GM12891 (cell line): Measurements from ENCODE around the gene ANKMY1.
"Not testable (repeated sequence)": the region's sequence is repeated elsewhere in the genome, so short reads cannot be mapped to it uniquely, and the experiment has no call there.

Experiments
- DNase-seq: peaks from one replicate; pipeline ENCODE4 v3.0.0; 2011; ENCODE audit warnings: low spot score; ENCODE audit not compliant: insufficient read length
- FAIRE-seq: peaks from 2 replicates; lab custom pipeline; 2011; peaks lifted over from hg19 to GRCh38; lab: Jason Lieb, UNC
- PAX5 ChIP-seq: IDR thresholded peaks from 2 replicates; pipeline ENCODE4 v1.6.1; 2011; ENCODE audit warnings: low read length, moderate library complexity, mild to moderate bottlenecking; ENCODE audit not compliant: insufficient read depth, severe bottlenecking
- POLR2A ChIP-seq: IDR thresholded peaks from 2 replicates; pipeline ENCODE4 v1.6.1; 2011; ENCODE audit warnings: low read depth, low read length, control low read depth
- POLR2AphosphoS5 ChIP-seq: IDR thresholded peaks from 2 replicates; pipeline ENCODE4 v1.6.1; 2011; ENCODE audit warnings: low read depth, low read length, control low read depth
- POU2F2 ChIP-seq: IDR thresholded peaks from 2 replicates; pipeline ENCODE4 v1.6.1; 2011; ENCODE audit warnings: low read depth, mild to moderate bottlenecking, control low read depth, low read length, moderate library complexity
- SPI1 ChIP-seq: IDR thresholded peaks from 2 replicates; pipeline ENCODE4 v1.6.1; 2011; ENCODE audit warnings: low read depth, low read length, control low read depth
- TAF1 ChIP-seq: IDR thresholded peaks from 2 replicates; pipeline ENCODE4 v1.6.1; 2011; ENCODE audit warnings: low read depth, low read length, control low read depth

Gene ANKMY1

GRCh38 chr2:240522406-240522805, 35.4 kb downstream of the ANKMY1 start:
- DNase-seq: no peak
- peak; percentile 33 for FAIRE-seq
- TF ChIP-seq TAF1 (no peak), PAX5 (no peak), POLR2A (no peak), POLR2AphosphoS5 (no peak), POU2F2 (no peak), SPI1 (no peak)

GRCh38 chr2:240521885-240522284, 35.9 kb downstream of the ANKMY1 start:
- not testable (repeated sequence) for FAIRE-seq, DNase-seq

DNA sequence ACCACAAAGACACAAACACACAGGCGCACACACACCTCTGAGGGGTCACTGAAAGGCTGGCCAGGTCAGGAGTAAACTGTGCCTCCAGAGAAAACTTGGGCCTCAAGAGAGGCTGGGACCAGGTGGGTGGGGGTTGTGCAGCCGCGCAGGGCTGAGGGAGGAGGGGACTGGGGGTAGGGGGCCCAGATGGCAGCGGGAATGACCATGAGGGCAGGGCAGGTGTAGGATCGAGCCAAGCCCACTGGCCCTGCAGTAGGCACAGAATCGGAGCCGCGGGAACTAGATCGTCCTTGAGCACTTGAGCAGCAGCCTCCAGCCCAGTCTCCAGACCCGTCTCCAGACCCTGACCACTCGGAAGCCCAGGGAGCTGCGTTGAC, 36.8 kb downstream of the ANKMY1 start:
- no peak for DNase-seq
- FAIRE-seq: no peak
- TF ChIP-seq PAX5: no peak
- TF ChIP-seq POLR2AphosphoS5: no peak
- no peak for TF ChIP-seq SPI1
- TF ChIP-seq TAF1: no peak
- no peak for TF ChIP-seq POU2F2
- no peak for TF ChIP-seq POLR2A

DNA sequence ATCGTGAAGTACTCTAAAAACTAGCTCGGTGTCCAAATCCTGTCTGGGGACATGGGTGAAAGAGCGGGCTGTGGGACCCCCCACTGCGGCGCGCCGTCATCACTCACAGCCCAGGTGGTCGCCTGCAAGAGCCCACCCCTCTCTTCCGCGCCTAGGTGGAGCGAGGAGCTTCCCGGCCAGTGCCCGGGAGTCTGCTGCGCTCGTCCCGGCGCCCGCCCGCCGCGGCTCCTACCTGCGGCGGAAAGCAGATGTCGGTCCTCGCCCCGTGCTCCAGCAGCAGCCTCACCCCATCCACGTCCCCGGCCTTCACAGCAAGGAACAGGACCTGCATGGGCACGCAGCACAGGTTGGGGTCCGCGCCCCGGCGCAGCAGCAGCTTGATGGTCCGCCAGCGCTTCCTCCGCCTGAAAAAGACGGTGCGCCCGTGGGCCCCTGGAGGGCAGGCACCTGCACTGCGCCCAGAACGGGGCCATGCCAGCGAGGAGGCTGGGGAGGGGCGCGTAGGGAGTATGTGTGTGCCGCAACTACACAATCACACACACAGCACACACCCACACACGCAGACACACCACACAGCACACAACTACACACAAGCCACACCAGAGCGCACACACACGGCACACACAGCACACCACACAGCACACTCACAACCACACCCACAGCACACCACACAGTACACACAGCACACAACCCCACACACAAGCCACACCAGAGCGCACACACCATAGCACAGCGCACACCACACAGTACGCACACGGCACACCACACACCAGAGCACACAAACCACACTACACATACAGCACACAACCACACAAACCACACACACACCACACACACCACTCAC, 37.4 kb downstream of the ANKMY1 start:
- FAIRE-seq (peak; percentile 80), DNase-seq (no peak)
- TF ChIP-seq POLR2A: no peak
- no peak for TF ChIP-seq POLR2AphosphoS5
- no peak for TF ChIP-seq POU2F2
- no peak for TF ChIP-seq PAX5

DNA sequence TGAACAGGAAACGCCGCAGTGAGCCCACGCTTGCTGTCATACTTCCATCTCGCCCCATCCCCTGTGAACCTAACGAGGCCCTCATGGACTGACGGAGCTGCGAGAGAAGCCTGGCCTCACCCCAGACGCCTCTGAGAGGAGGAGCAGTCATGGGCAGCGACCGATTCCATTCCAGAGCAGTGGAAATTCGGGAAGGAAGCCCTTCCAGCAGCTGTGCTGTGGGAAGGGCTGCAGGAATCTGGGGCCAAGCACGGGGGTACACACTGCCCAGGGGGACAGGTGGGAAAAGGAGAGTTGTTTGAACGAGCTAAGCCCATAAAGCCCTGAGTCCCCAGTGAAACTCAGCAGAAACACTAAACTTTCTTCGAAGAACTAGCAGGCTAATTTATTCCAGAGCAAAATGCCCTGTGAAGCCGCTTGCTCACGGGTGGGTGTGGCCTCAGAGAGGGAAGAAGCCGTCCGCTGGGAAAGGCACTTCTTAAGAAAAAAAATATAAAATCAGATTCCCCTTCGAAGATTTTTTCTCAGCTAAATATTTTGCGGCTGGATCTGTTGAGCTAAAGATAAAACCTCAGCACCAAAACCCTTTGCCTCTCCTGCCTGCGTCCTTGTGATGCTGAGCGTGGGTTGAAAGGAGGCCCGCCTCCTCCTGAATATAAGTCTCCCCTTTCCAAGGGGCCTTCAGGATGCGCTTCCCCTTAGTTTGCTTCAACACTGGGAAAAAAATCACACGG, 38.2 kb downstream of the ANKMY1 start:
- DNase-seq (no peak), FAIRE-seq (no peak)
- TF ChIP-seq SPI1 (no peak), PAX5 (no peak), POLR2AphosphoS5 (no peak), POLR2A (no peak), POU2F2 (no peak), TAF1 (no peak)

GRCh38 chr2:240518981-240519380, 38.8 kb downstream of the ANKMY1 start:
- DNase-seq: no peak
- no peak for TF ChIP-seq SPI1
- TF ChIP-seq POLR2AphosphoS5: no peak
- no peak for TF ChIP-seq TAF1
- no peak for TF ChIP-seq POLR2A
- no peak for TF ChIP-seq PAX5
- TF ChIP-seq POU2F2: no peak
- FAIRE-seq: no peak

GRCh38 chr2:240517342-240517741, 40.4 kb downstream of the ANKMY1 start:
- no peak for FAIRE-seq
- TF ChIP-seq POLR2AphosphoS5 (no peak), PAX5 (no peak), TAF1 (no peak), SPI1 (no peak), POLR2A (no peak), POU2F2 (no peak)
- no peak for DNase-seq

DNA sequence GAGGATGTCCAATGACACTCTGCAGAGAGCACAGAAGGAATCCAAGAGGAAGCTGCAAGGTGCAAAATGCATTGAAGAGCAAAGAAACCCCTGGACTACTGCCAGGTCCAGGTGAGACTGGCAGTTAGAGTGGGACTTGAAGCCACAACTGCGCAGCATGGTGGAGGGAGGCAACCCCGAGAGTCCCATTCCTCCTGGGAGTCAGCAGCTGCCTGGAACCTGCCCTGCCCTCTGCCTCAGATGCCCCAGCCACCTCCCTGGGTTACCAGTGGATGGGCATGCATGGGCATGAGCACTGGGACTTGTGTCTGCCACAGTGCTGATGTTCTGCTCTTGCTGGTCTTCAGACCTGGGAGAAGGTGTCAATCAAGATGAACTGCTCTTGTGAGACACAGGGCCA, 43.2 kb downstream of the ANKMY1 start:
- no peak for FAIRE-seq
- TF ChIP-seq SPI1 (no peak), POLR2A (no peak), PAX5 (no peak), POU2F2 (no peak), TAF1 (no peak), POLR2AphosphoS5 (no peak)
- no peak for DNase-seq

- TF ChIP-seq POLR2A (peak; percentile 48; the same call in 1 of the 2 replicates), POLR2AphosphoS5 (no peak), PAX5 (no peak), SPI1 (no peak), POU2F2 (peak; percentile 45; the same call in 1 of the 2 replicates), TAF1 (no peak)
Measured at GRCh38 chr2:240513549-240514287, 44.1 kb downstream of the ANKMY1 start.

More at GRCh38 chr2:240513549-240514287, 44.1 kb downstream of the ANKMY1 start:
- DNase-seq (peak; percentile 93), FAIRE-seq (peak; percentile 100)
